Heart left ventricle (tissue), 13 donors: ENCODE measurements around the gene SEC24C.
"Not testable (repeated sequence)": the region's sequence is repeated elsewhere in the genome, so short reads cannot be mapped to it uniquely, and the experiment has no call there.

Experiments used
- CTCF ChIP-seq, 12 donors: fragments of 200-600 bp; sonication (generic) in 4 of 12; IDR thresholded peaks; one replicate each; pipeline versions ENCODE4 v1.5.0 to v1.8.0; 2018 to 2022; ENCODE audit warnings: antibody characterized with exemption in 12 of 12, mild to moderate bottlenecking in 5 of 12
- POLR2A ChIP-seq, 2 donors: fragments of 450-650 bp; IDR thresholded peaks; one replicate each; pipeline ENCODE4 v1.6.1; 2017; ENCODE audit warnings: antibody characterized with exemption in 2 of 2, mild to moderate bottlenecking in 2 of 2, moderate library complexity in 2 of 2
- donor health status: ischemic (EF 13 %, LVEDD 7.1; RV severe dilation, severe dysfunction).
- donor health status: DM: no; HTN: yes; CAD: no.
- donor health status: DM: no; HTN: no; CAD: no.
- donor health status: ischemic (EF 25% LVEDD 6.9; RV normal size, moderate dysfunction).
- donor health status: ischemic (EF 25% LVEDD 5.7; RV mildly dilated, moderate dysfunction).
- donor health status: ischemic (EF 35%, LVEDD 5.7; RV mildly dilated, moderate dysfunction).
- donor health status: nonischemic (EF 11% LVEDD 7.7; RV severe dilation, severe dysfunction).
- donor health status: DM: yes; HTN: yes; CAD: no.
- donor health status: PGD.
- donor health status: ischemic (EF 29% LVEDD 5.4; RV normal size, mild dysfunction).
- donor health status: nonischemic (EF 23%, LVEDD 6.1; RV moderate dilation, normal function).

GRCh38 chr10:73707628-73708027 lies 36.5 kb upstream of the SEC24C start:
- not testable (repeated sequence) for TF ChIP-seq CTCF, POLR2A (IDR thresholded peaks at IDR 0.05)
